Hematopoietic multipotent progenitor cell (in vitro differentiated cells): ENCODE data around the gene AGPAT3. TPM values are rescaled to one million over a fixed set of nuclear protein-coding genes. Genes with fewer than 3 reads are reported as not detected.

Source experiments
- DNase-seq, 3 donors: peaks; one replicate each; pipeline ENCODE4 v3.0.0-alpha.2; 2011 to 2015; ENCODE audit warnings: low read depth in 2 of 3, low spot score in 2 of 3
- total RNA-seq: library from RNA; depleted of rRNA; stranded (reverse); fragments of >200 nt; gene quantifications from one replicate; pipeline ENCODE4 v1.2.3, GENCODE V29; 2012

AGPAT3 gene
- total RNA-seq, 1 donor, result 26.4 TPM

- DNase-seq, result no peak
These were observed 85.9 kb downstream of the AGPAT3 start for GRCh38 chr21:43950936-43951335.

- no peak for DNase-seq
These were observed 87.1 kb downstream of the AGPAT3 start for GRCh38 chr21:43951911-43952703.

- DNase-seq, result no peak
These were observed 88.0 kb downstream of the AGPAT3 start for GRCh38 chr21:43953021-43953420.

- no peak for DNase-seq
These were observed 89.0 kb downstream of the AGPAT3 start for GRCh38 chr21:43954042-43954441.

GRCh38 chr21:43954896-43955295 lies 89.9 kb downstream of the AGPAT3 start:
- no peak for DNase-seq

GRCh38 chr21:43956019-43956669 lies 91.1 kb downstream of the AGPAT3 start:
- DNase-seq, result no peak

GRCh38 chr21:43956670-43957035 lies 91.6 kb downstream of the AGPAT3 start:
- DNase-seq, result no peak

- no peak for DNase-seq
These were observed 92.1 kb downstream of the AGPAT3 start for GRCh38 chr21:43957128-43957571.

- DNase-seq, result no peak
These were observed 92.8 kb downstream of the AGPAT3 start for GRCh38 chr21:43957611-43958362.

- DNase-seq, result no peak
These were observed 93.5 kb downstream of the AGPAT3 start for GRCh38 chr21:43958364-43959158.

- no peak for DNase-seq
These were observed 94.5 kb downstream of the AGPAT3 start for GRCh38 chr21:43959231-43960116.

GRCh38 chr21:43961382-43961909 lies 96.4 kb downstream of the AGPAT3 start:
- DNase-seq, result no peak

- no peak for DNase-seq
These were observed 101.0 kb downstream of the AGPAT3 start for GRCh38 chr21:43965911-43966585.

GRCh38 chr21:43966946-43967512 lies 102.0 kb downstream of the AGPAT3 start:
- no peak for DNase-seq

- DNase-seq, result no peak
These were observed 103.0 kb downstream of the AGPAT3 start for GRCh38 chr21:43967981-43968380.

GRCh38 chr21:43968410-43969114 lies 103.5 kb downstream of the AGPAT3 start:
- DNase-seq, result no peak

GRCh38 chr21:43969115-43969444 lies 104.1 kb downstream of the AGPAT3 start:
- no peak for DNase-seq

GRCh38 chr21:43970551-43970950 lies 105.5 kb downstream of the AGPAT3 start:
- DNase-seq, result no peak
